Measurements from ENCODE around the gene PRKAG3.

The PRKAG3 gene

GRCh38 chr2:218837495-218837894, 5.9 kb upstream of the PRKAG3 start:
- Mint-ChIP-seq H3K4me1 (ENCODE audit: low read depth) (no peaks in the 10 kb centered on the region), H3K4me3 (no peak overlapping the region), H3K27me3 (ENCODE audit: low read depth) (peaks cover 34% of the 10 kb centered on the region), H3K9me3 (peaks cover 8% of the 10 kb centered on the region), H3K36me3 (ENCODE audit: low read depth) (no peaks in the 10 kb centered on the region), H3K27ac (no peak overlapping the region)

DNA sequence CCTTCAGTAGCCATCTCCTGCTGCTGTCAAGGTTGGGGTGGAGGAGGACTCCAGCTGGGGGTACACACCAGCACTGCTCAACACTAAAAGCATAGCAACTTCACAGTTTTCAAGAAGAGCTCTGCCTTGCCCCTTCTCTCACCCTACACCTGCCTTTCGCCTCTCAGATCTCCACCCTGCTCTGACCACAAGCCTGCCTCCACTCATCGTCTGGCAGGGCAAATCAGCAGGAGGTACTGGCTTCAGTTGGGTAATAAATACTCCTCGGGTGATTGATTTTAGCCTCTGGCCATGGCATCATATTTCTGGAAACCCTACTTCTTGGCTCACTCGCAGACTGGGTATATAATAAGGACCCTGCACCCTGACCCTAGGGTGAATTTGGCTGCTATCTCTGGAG, 3.1 kb upstream of the PRKAG3 start:
- H3K4me1 Mint-ChIP-seq (ENCODE audit: low read depth) = no peaks in the 10 kb centered on the region
- H3K9me3 Mint-ChIP-seq = peaks cover 8% of the 10 kb centered on the region
- H3K27me3 Mint-ChIP-seq (ENCODE audit: low read depth) = peaks cover 43% of the 10 kb centered on the region

GRCh38 chr2:218833023-218833609, 1.5 kb upstream of the PRKAG3 start:
- no peaks in the 10 kb centered on the region for H3K4me1 Mint-ChIP-seq (ENCODE audit: low read depth)
- H3K36me3 Mint-ChIP-seq (ENCODE audit: low read depth) = no peaks in the 10 kb centered on the region
- no peak overlapping the region for H3K4me3 Mint-ChIP-seq
- no peak overlapping the region for H3K27ac Mint-ChIP-seq
- peaks cover 31% of the 10 kb centered on the region for H3K27me3 Mint-ChIP-seq (ENCODE audit: low read depth)
- peaks cover 8% of the 10 kb centered on the region for H3K9me3 Mint-ChIP-seq

More for the DNA sequence above, 3.1 kb upstream of the PRKAG3 start:
- Mint-ChIP-seq H3K4me3 (no peak overlapping the region), H3K36me3 (ENCODE audit: low read depth) (no peaks in the 10 kb centered on the region), H3K27ac (no peak overlapping the region)

DNA sequence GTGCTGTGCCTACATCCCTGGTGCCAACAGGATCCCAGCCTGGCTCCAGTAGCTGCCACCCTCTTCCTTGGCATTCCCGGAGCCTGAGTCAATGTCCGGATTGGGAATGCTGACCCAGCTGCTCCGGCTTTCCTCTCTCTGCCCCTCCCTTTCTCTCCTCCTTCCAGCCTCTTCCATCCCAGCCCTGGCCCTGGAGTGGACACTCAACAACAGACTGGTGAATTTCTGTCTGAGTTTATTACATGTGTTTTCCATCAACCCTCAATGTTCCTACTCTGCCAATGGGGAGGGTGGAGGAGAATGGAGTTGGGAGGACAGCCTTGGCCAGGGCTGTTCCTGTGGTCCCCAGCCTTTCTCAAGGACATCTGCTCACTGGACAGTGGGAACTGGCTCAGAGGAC, 917 bp upstream of the PRKAG3 start:
- no peaks in the 10 kb centered on the region for H3K36me3 Mint-ChIP-seq (ENCODE audit: low read depth)
- no peaks in the 10 kb centered on the region for H3K4me1 Mint-ChIP-seq (ENCODE audit: low read depth)
- peaks cover 25% of the 10 kb centered on the region for H3K27me3 Mint-ChIP-seq (ENCODE audit: low read depth)
- no peak overlapping the region for H3K4me3 Mint-ChIP-seq
- peaks cover 2% of the 10 kb centered on the region for H3K9me3 Mint-ChIP-seq
- H3K27ac Mint-ChIP-seq = no peak overlapping the region

DNA sequence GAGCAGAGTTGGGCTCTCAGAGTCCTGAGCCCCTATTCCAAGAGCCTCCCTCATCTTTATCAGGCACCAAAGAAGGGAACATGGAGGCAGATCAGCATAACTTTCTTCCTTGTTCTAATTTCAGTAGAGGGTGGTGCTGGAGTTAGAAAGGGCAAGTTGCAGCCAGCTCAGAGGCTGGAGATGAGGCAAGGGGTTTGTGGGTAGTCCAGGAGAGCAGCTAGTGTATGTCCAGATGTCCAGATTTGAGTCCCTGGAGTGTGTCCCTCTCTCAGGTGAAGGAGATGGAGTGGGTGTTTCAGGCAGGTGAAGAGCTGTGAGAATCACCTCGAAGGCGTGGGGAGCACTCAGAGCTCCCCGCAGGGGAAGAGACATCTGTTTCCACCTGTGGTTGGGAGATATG, 478 bp upstream of the PRKAG3 start:
- Mint-ChIP-seq H3K27me3 (ENCODE audit: low read depth) (peaks cover 22% of the 10 kb centered on the region), H3K4me3 (no peak overlapping the region)

GRCh38 chr2:218830526-218831306, 887 bp downstream of the PRKAG3 start:
- Mint-ChIP-seq H3K4me1 (ENCODE audit: low read depth) (no peaks in the 10 kb centered on the region), H3K4me3 (no peak overlapping the region), H3K9me3 (no peaks in the 10 kb centered on the region), H3K27me3 (ENCODE audit: low read depth) (peaks cover 18% of the 10 kb centered on the region), H3K27ac (no peak overlapping the region), H3K36me3 (ENCODE audit: low read depth) (no peaks in the 10 kb centered on the region)

More for the DNA sequence above, 478 bp upstream of the PRKAG3 start:
- no peak overlapping the region for H3K27ac Mint-ChIP-seq
- no peaks in the 10 kb centered on the region for H3K36me3 Mint-ChIP-seq (ENCODE audit: low read depth)
- no peaks in the 10 kb centered on the region for H3K4me1 Mint-ChIP-seq (ENCODE audit: low read depth)
- H3K9me3 Mint-ChIP-seq = no peaks in the 10 kb centered on the region

- Mint-ChIP-seq H3K4me3 (no peak overlapping the region), H3K9me3 (no peaks in the 10 kb centered on the region), H3K27me3 (ENCODE audit: low read depth) (peaks cover 18% of the 10 kb centered on the region), H3K27ac (no peak overlapping the region), H3K36me3 (ENCODE audit: low read depth) (no peaks in the 10 kb centered on the region), H3K4me1 (ENCODE audit: low read depth) (no peaks in the 10 kb centered on the region)
Measured at GRCh38 chr2:218829868-218830451, 1.6 kb downstream of the PRKAG3 start.

GRCh38 chr2:218828477-218828778, 3.2 kb downstream of the PRKAG3 start:
- H3K9me3 Mint-ChIP-seq = no peaks in the 10 kb centered on the region
- no peak overlapping the region for H3K4me3 Mint-ChIP-seq
- no peak overlapping the region for H3K27ac Mint-ChIP-seq
- no peaks in the 10 kb centered on the region for H3K36me3 Mint-ChIP-seq (ENCODE audit: low read depth)
- H3K4me1 Mint-ChIP-seq (ENCODE audit: low read depth) = no peaks in the 10 kb centered on the region
- H3K27me3 Mint-ChIP-seq (ENCODE audit: low read depth) = peaks cover 18% of the 10 kb centered on the region

DNA sequence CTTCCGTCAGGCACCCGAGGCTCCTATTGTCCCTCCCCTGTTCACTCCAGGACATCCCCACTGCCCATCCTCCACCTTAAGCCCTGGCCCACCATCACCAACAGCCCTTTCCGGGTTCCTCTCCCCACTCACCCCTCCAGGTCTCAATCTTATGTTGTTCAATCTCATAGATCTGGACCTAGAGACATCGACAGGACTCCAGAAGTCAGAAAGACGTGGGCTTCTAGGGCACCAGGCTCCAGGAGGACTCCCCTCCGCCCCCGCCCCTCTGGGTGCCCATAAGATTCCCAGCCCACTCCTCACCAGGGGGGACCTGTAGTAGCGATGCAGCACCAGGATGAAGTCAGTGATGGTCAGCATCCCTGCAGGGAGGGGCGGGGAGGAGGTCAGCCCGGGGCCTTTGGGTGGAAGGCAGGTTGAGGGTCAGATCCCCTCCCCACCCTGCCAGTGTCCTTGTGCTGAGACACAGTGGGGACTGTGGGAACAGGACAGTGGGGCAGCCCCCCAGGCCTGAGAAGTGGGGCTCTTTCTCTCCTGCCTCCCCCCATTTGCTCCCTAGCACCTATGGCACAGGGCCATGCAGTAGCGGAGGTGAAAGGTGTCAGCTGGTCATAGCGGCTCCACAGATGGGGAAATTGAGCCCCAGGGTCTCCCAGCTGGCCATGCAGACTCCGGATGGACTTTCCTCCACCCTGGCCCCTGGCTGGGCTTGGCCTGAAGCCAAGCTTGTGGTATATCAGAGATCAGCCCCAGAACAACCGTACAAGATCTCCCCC, 3.7 kb downstream of the PRKAG3 start:
- Mint-ChIP-seq H3K36me3 (ENCODE audit: low read depth) (no peaks in the 10 kb centered on the region), H3K4me1 (ENCODE audit: low read depth) (no peaks in the 10 kb centered on the region), H3K9me3 (no peaks in the 10 kb centered on the region), H3K4me3 (no peak overlapping the region), H3K27ac (no peak overlapping the region), H3K27me3 (ENCODE audit: low read depth) (peaks cover 15% of the 10 kb centered on the region)

GRCh38 chr2:218826791-218827190, 4.8 kb downstream of the PRKAG3 start:
- peaks cover 9% of the 10 kb centered on the region for H3K27me3 Mint-ChIP-seq (ENCODE audit: low read depth)
- H3K36me3 Mint-ChIP-seq (ENCODE audit: low read depth) = no peaks in the 10 kb centered on the region

GRCh38 chr2:218824004-218824403, 7.6 kb downstream of the PRKAG3 start:
- H3K4me1 Mint-ChIP-seq (ENCODE audit: low read depth) = no peaks in the 10 kb centered on the region
- H3K9me3 Mint-ChIP-seq = no peaks in the 10 kb centered on the region
- H3K27me3 Mint-ChIP-seq (ENCODE audit: low read depth) = no peaks in the 10 kb centered on the region
- no peaks in the 10 kb centered on the region for H3K36me3 Mint-ChIP-seq (ENCODE audit: low read depth)
- H3K4me3 Mint-ChIP-seq = no peak overlapping the region
- no peak overlapping the region for H3K27ac Mint-ChIP-seq

More at GRCh38 chr2:218826791-218827190, 4.8 kb downstream of the PRKAG3 start:
- Mint-ChIP-seq H3K4me1 (ENCODE audit: low read depth) (no peaks in the 10 kb centered on the region), H3K4me3 (no peak overlapping the region), H3K9me3 (no peaks in the 10 kb centered on the region), H3K27ac (no peak overlapping the region)

DNA sequence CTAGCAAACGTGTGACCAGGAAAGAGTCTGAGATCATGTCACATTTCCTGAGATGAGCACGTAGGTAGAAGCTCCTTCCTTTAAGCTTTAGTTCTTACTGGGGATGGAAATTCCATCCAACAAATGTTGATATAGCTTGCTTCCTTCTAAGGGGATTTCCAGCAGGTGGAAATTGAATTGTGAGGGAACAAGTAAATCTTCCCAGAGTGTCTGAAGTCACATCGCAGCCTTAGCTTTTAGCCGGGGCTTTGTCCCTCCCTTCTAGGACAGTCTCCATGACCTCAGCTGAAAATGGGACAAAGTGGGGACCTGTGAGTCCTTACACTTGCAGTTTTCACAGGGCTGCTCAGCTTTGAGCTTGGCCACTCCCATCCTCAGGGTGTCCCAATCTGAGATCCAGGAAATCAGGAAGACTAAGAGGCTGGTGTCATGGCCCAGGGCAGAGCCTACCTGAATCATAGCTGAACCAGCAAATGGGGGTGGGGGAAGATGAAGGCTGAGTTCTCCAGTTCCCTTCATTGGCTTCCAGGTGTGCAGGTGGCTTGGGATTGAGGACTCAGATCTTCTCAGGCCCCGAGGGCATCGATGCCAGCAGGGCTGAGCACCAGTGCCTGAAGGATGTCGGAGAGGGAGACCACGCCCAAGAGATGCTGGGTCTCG, 8.3 kb downstream of the PRKAG3 start:
- Mint-ChIP-seq H3K9me3 (no peaks in the 10 kb centered on the region), H3K4me3 (no peak overlapping the region), H3K27me3 (ENCODE audit: low read depth) (peaks cover 1% of the 10 kb centered on the region), H3K36me3 (ENCODE audit: low read depth) (no peaks in the 10 kb centered on the region), H3K4me1 (ENCODE audit: low read depth) (no peaks in the 10 kb centered on the region), H3K27ac (no peak overlapping the region)

DNA sequence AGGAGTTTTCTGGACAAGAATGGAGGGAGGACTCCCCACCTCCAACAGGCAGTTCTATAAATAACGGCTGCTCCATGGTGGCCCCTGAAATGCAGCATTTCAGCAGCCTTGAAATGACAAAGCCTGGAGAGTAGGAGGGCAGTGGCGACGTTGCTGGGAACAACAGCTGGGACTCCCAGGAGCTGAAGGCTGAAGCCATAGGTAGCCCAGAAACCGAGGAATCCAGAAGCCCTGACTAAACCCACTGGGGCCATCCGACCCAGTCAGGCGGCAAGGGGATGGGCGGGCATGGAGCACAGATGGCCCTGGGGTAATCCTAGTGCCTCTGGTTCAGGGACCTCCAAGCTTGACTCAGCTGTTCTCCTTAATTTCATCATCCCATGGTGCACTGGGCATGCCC, 9.0 kb downstream of the PRKAG3 start:
- H3K4me3 Mint-ChIP-seq = no peak overlapping the region
- no peaks in the 10 kb centered on the region for H3K4me1 Mint-ChIP-seq (ENCODE audit: low read depth)
- H3K36me3 Mint-ChIP-seq (ENCODE audit: low read depth) = no peaks in the 10 kb centered on the region
- H3K27me3 Mint-ChIP-seq (ENCODE audit: low read depth) = peaks cover 7% of the 10 kb centered on the region
- no peak overlapping the region for H3K27ac Mint-ChIP-seq
- H3K9me3 Mint-ChIP-seq = no peaks in the 10 kb centered on the region

GRCh38 chr2:218821605-218822211, 9.9 kb downstream of the PRKAG3 start:
- H3K27ac Mint-ChIP-seq = no peak overlapping the region
- no peaks in the 10 kb centered on the region for H3K4me1 Mint-ChIP-seq (ENCODE audit: low read depth)
- peaks cover 12% of the 10 kb centered on the region for H3K27me3 Mint-ChIP-seq (ENCODE audit: low read depth)
- no peaks in the 10 kb centered on the region for H3K36me3 Mint-ChIP-seq (ENCODE audit: low read depth)
- no peaks in the 10 kb centered on the region for H3K9me3 Mint-ChIP-seq
- H3K4me3 Mint-ChIP-seq = no peak overlapping the region
